Measurements from ENCODE around the gene NEURL2. TPM values are rescaled to one million over a fixed set of nuclear protein-coding genes. Genes with fewer than 3 reads are reported as not detected.

The NEURL2 gene
- polyA plus RNA-seq, 3 donors: 0.14 to 1.1 TPM; not detected in 1

- Mint-ChIP-seq H3K9me3 (peaks cover 0 to 2% (median 0%) of the 10 kb centered on the region in 7 donors), H3K4me1 (peaks cover 42% of the 10 kb centered on the region), H3K4me3 (no peak overlapping the region), H3K27me3 (ENCODE audit: low read depth in 3 of 3) (no peaks in the 10 kb centered on the region), H3K27ac (peak overlapping the region in 1 of 7 donors; percentile 24), H3K36me3 (peaks cover 23 to 32% of the 10 kb centered on the region in 2 donors)
- H3K4me3 ChIP-seq (replicated peaks in 1 of 3; ENCODE audit: low read depth in 2 of 3, low read length in 3 of 3): no peak overlapping the region
- peaks cover 14 to 29% of the 10 kb centered on the region in 2 donors for H3K36me3 ChIP-seq (replicated peaks in 1 of 2; ENCODE audit: control insufficient read depth in 1 of 2, insufficient read depth in 2 of 2, low read length in 2 of 2)
- no peak for DNase-seq
- H3K9ac ChIP-seq (ENCODE audit: insufficient read depth, low read length, poor library complexity, severe bottlenecking): no peak overlapping the region
- no peaks in the 10 kb centered on the region for H3K27me3 ChIP-seq (ENCODE audit: control insufficient read depth in 2 of 2, insufficient read depth in 2 of 2, low read length in 2 of 2)
- H2AFZ ChIP-seq (ENCODE audit: insufficient read depth, low read depth, low read length, poor library complexity, severe bottlenecking): no peak overlapping the region
- H3K27ac ChIP-seq (ENCODE audit: low read depth in 1 of 2, low read length in 2 of 2): no peak overlapping the region
- H3K4me2 ChIP-seq (replicated peaks; ENCODE audit: extremely low read depth, low read length, poor library complexity, severe bottlenecking): no peak overlapping the region
- H3K79me2 ChIP-seq (ENCODE audit: insufficient read depth, low read length): peaks cover 46% of the 10 kb centered on the region
- no peak for TF ChIP-seq CTCF (IDR thresholded peaks at IDR 0.05)
- peaks cover 52 to 60% of the 10 kb centered on the region in 2 donors for H3K4me1 ChIP-seq (ENCODE audit: control insufficient read depth in 1 of 2, insufficient read depth in 2 of 2, low read length in 2 of 2)
- H4K20me1 ChIP-seq (ENCODE audit: insufficient read depth, low read length): peaks cover 20% of the 10 kb centered on the region
- H3K9me3 ChIP-seq (replicated peaks in 1 of 2; ENCODE audit: control insufficient read depth in 1 of 2, insufficient read depth in 1 of 2, low read length in 2 of 2): no peaks in the 10 kb centered on the region
- intact Hi-C loops (cut with micrococcal nuclease): loop anchor here in 1 of 2 donors (5.0 kb wide), 1 partner anchor 44 kb away; the partner anchor contains the start of gene PCIF1
- WGBS (ENCODE audit: insufficient coverage): 67% methylated on average over 3 of the region's 3 CpGs
These were observed 2.3 kb downstream of the NEURL2 start for GRCh38 chr20:45888681-45889080.

GRCh38 chr20:45887346-45887715 lies 3.7 kb downstream of the NEURL2 start, which contains the start of gene SPATA25:
Gene SPATA25 (minus strand): TSS chr20:45887622. CDS start chr20:45887590, 32 bp downstream.
- H3K27ac ChIP-seq (ENCODE audit: low read depth in 1 of 2, low read length in 2 of 2): no peak within 1 kb of the TSS
- H2AFZ ChIP-seq (ENCODE audit: insufficient read depth, low read depth, low read length, poor library complexity, severe bottlenecking): no peak within 1 kb of the TSS
- Mint-ChIP-seq H3K9me3 (peaks cover 0 to 2% (median 0%) of the 10 kb centered on the region in 7 donors), H3K4me3 (no peak within 1 kb of the TSS), H3K27ac (peak within 1 kb of the TSS in 1 of 7 donors; percentile 52), H3K36me3 (peaks cover 30 to 40% of the 10 kb centered on the region in 2 donors), H3K27me3 (ENCODE audit: low read depth in 3 of 3) (no peaks in the 10 kb centered on the region), H3K4me1 (peaks cover 37% of the 10 kb centered on the region)
- peaks cover 39 to 48% of the 10 kb centered on the region in 2 donors for H3K4me1 ChIP-seq (ENCODE audit: control insufficient read depth in 1 of 2, insufficient read depth in 2 of 2, low read length in 2 of 2)
- peaks cover 48% of the 10 kb centered on the region for H3K79me2 ChIP-seq (ENCODE audit: insufficient read depth, low read length)
- no CpG with 5 or more reads among the region's 8 CpGs for WGBS (ENCODE audit: insufficient coverage)
- peaks cover 24 to 34% of the 10 kb centered on the region in 2 donors for H3K36me3 ChIP-seq (replicated peaks in 1 of 2; ENCODE audit: control insufficient read depth in 1 of 2, insufficient read depth in 2 of 2, low read length in 2 of 2)
- H3K9me3 ChIP-seq (replicated peaks in 1 of 2; ENCODE audit: control insufficient read depth in 1 of 2, insufficient read depth in 1 of 2, low read length in 2 of 2): no peaks in the 10 kb centered on the region
- no peak for TF ChIP-seq CTCF (IDR thresholded peaks at IDR 0.05)
- no peaks in the 10 kb centered on the region for H3K27me3 ChIP-seq (ENCODE audit: control insufficient read depth in 2 of 2, insufficient read depth in 2 of 2, low read length in 2 of 2)
- no peak within 1 kb of the TSS for H3K9ac ChIP-seq (ENCODE audit: insufficient read depth, low read length, poor library complexity, severe bottlenecking)
- DNase-seq: no peak
- intact Hi-C loops (cut with micrococcal nuclease): loop anchor here in 1 of 2 donors (5.0 kb wide), 1 partner anchor 45 kb away; the partner anchor contains the start of gene PCIF1
- no peak within 1 kb of the TSS for H3K4me2 ChIP-seq (replicated peaks; ENCODE audit: extremely low read depth, low read length, poor library complexity, severe bottlenecking)
- peaks cover 9% of the 10 kb centered on the region for H4K20me1 ChIP-seq (ENCODE audit: insufficient read depth, low read length)
- H3K4me3 ChIP-seq (replicated peaks in 1 of 3; ENCODE audit: low read depth in 2 of 3, low read length in 3 of 3): no peak within 1 kb of the TSS
